ENCODE results near the gene AGBL1.

The AGBL1 gene

GRCh38 chr15:86810329-86810728 lies 730.7 kb downstream of the AGBL1 start:
- no peak for DNase-seq (ENCODE audit: low spot score)

DNA sequence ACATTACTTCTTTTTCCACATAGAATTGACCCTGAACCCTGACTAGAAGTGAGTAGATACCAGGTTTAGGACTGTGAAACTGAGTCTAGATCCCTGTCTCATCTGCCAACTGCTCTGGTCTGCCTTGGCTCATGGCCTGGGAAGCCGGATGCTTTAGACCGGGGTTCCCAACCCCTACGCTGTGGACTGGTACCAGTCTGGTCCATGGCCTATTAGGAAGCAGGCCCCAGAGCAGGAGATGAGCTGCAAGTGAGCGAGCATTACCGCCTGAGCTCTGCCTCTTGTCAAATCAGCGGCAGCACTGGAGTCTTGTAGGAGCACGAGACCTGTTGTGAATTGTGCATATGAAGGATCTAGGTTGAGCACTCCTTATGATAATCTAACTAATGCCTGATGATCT lies 734.2 kb downstream of the AGBL1 start:
- no peak for DNase-seq (ENCODE audit: low spot score)

GRCh38 chr15:86829245-86829644 lies 749.6 kb downstream of the AGBL1 start:
- DNase-seq (ENCODE audit: low spot score): no peak

DNA sequence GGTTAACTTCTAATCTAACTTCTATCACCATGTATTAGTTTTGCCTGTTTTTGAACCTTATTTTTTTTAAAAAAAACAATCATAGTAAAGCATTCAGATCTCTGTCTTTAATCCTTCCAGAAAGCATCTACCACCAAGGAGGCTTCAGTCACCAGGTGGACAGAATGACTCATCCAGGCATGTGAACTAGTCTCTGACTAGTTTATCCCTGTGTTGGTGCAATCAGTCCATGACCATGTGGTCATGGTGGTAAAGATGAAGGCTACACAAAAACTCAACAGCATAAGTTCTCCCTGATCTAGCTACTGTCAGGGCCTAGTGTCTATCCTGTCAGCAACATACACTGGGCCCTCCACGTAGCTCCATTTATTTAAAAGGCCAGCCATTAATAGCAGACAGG lies 750.6 kb downstream of the AGBL1 start:
- no peak for DNase-seq (ENCODE audit: low spot score)

DNA sequence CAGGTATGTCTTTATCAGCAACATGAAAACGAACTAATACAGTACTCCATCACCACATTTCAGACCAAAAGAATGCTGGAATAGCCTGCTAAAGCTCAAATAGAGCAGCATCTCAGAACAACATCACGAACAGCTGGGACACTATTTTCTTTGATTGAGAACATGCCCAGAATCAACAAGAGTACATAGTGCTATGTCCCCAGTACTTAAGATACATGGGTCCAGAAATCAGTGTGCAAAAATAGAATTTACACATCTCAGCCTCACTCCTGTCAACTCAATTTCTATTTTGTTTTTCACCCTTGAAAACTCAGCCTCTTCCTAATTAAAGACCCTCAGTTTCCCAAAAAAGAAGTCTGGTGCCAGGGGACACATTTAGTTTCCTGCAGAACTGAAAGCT lies 753.9 kb downstream of the AGBL1 start:
- DNase-seq (ENCODE audit: low spot score): no peak

DNA sequence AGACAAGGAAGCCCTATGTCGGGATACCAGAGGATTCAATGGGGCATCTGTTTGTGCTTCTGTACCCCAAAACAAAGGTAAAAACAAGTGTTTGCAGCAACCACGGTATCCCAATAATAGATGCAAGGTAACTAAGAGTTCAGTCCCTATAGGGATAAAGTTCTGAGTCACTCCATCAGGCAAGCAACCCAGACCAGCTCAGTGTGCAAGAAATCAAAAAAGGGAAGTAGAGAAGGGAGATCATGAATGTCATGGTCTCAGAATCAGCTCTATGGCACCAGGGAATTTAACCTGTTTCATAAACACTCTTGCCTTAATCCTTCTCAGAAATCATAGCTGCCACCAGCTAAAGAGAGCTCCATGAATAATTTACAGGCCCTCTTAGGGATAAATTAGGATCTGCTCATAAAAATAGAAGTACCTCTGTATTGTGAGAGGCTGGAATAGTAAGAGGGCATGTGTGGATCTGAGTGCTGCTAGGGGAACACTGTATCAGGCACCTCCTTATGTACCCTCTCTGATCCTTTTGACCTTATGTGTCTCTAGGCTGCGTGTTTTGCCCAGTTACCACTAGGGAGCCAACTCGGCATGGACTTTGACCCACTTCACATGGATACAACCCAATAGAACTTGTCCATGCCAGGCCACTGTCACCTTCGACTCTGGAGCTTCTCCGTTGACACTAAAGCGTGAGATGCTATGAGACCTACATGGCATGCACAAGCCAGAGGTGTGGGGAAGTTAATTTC lies 754.6 kb downstream of the AGBL1 start:
- DNase-seq (ENCODE audit: low spot score): no peak

DNA sequence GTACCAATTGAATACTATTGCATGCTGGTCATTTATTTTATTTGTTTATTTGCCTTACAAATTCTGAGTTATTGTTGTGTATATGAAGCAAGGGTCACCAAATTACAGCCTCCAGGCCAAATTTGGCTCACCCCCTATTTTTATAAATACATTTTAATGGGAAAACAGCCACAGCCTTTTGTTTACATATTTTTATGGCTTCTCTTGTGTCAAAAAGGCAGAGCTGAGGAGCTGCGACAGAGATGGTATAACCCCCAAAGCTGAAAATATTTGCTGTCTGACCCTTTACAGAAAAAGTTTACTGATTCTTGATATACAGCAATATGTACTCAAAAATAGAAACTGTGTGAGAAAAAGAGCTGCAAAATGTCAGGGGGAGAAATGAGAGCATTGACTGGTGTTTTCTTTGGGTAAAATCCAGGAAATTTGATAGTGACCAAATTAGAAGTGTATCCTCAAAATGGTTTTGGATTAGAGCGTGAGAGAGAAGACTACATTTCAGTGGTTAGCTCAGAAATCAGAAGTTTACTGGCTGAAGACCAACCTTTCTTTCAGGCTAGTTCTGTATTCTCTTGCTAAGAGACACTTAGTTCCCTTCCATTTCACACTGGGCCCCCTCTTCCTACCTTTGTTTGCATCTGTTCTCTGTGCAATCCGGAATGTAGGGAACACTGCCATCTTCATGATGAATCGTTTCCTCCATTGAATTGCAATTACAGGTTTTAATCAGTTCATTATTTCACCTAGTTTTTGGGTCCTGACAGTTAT lies 757.8 kb downstream of the AGBL1 start:
- no peak for DNase-seq (ENCODE audit: low spot score)

GRCh38 chr15:86839502-86839901 lies 759.8 kb downstream of the AGBL1 start:
- no peak for DNase-seq (ENCODE audit: low spot score)

GRCh38 chr15:86840996-86841395 lies 761.3 kb downstream of the AGBL1 start:
- DNase-seq (ENCODE audit: low spot score): no peak

DNA sequence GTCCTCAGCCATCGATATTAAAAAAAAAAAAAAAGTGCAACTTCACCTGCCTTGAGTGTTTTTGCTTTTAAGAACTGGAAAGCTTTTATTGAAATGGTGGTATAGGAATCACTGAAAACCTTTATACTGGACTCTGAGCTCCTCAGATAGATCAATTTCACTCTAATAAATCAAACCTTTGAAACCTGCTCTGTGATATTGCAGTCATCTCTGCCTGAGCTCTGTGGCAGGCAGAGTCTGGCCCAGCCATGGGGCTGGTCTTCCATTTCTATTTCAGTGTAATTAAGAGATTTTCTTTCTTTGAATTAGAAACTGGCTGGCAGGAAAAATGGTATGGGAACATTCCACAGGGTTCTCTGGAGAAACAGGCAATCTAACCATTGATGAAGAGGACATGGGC lies 762.5 kb downstream of the AGBL1 start:
- DNase-seq (ENCODE audit: low spot score): no peak

- DNase-seq (ENCODE audit: low spot score): no peak
Observed at GRCh38 chr15:86846036-86846435, 766.4 kb downstream of the AGBL1 start.

DNA sequence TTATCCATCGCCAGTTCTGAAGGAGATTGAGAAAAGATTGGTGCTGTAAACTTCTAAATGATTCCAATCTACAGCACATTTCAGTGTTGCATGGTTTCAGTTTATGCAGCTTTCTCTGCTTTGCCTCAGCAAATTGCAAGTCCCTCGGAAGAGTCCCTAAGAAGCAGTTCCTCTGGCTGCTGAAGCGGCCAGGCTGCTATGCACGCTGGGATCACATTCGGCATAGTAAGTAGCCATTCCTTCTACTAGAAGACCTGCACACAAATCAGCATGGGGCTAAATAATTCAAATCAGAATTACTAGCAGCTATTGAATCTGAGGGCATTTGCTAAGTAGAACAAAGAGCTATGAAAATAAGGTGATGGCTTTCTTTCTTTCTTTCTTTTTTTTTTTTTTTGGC lies 769.5 kb downstream of the AGBL1 start:
- DNase-seq (ENCODE audit: low spot score): no peak

GRCh38 chr15:86849558-86850285 lies 770.1 kb downstream of the AGBL1 start:
- DNase-seq (ENCODE audit: low spot score): no peak

DNA sequence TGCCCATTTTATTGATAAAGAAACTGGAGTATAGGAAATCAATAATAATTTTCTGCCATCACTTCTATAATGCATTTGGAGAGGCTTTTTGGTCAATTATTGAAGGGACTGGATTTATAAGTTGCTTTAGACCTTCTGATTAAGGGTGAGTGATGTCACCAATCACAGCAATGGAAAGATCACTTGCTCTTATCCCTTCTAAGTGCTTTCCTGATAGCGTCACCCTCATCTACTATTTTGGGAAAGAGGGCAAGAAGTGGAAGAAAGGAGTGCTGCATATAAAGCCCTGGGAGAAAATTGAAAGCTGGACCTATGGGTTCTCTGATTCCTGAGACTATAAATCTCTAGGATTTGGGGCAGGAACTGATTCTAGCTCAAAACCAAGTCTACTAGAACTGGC lies 771.3 kb downstream of the AGBL1 start:
- no peak for DNase-seq (ENCODE audit: low spot score)

DNA sequence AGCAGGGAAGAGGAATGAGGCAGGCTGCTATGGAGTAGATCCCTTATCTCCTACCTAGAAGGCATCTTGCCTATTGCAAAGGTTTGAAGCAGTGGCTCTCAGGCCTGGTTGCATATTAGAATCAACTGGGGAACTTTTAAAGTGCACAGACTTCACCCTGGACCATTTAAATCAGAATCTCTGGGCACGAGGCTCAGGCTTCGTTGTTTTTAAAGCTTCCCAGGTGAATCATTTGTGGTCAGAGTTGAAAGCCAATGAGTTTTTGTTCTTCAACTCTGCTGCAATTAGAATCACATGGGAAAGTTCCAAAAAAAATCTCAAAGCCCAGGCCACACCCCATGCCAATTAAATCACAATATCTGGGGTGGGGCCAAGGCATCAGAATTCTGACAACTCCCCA lies 773.1 kb downstream of the AGBL1 start:
- no peak for DNase-seq (ENCODE audit: low spot score)

DNA sequence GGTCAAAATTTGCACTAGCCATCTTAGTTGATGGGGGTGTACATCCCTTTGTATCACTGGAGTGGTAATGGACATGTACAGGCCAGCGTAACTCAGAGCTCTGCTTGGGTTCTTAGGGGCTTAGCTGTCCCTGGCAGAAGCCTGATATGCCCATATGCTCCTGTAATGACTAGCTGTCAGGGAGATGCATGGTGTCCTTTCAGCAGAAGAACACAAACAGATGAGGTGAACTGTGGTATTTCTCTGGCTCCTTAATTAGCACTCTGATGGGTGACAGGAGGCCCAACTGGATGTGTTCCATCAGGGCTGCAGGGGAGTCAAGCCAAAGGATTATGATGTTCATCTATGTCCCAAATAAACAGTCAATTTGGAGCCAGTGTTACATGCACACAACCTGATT lies 774.5 kb downstream of the AGBL1 start:
- no peak for DNase-seq (ENCODE audit: low spot score)

- DNase-seq (ENCODE audit: low spot score): no peak
Observed at GRCh38 chr15:86855307-86856291, 775.9 kb downstream of the AGBL1 start.

DNA sequence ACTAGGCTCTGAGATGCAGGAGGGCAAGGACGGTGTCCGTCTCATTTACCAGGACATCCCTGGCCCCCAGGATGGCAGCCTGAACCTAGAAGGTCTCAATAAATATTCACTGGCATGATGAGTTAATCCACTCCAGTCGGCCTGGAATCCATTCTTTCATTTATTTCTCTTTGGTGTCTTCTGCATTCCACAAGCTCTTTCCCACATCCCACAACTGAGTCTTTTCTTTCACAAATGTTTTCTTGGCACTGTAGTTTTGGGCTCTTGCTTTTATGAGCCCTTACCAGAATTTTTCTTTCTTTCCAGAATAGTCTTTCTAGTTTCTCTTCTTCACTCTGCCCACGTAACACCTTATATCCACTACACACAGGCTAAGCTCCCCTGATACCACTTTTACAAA lies 778.0 kb downstream of the AGBL1 start:
- DNase-seq (ENCODE audit: low spot score): no peak

- no peak for DNase-seq (ENCODE audit: low spot score)
Observed at GRCh38 chr15:86863226-86863915, 783.7 kb downstream of the AGBL1 start.

GRCh38 chr15:86865920-86866319 lies 786.2 kb downstream of the AGBL1 start:
- no peak for DNase-seq (ENCODE audit: low spot score)

DNA sequence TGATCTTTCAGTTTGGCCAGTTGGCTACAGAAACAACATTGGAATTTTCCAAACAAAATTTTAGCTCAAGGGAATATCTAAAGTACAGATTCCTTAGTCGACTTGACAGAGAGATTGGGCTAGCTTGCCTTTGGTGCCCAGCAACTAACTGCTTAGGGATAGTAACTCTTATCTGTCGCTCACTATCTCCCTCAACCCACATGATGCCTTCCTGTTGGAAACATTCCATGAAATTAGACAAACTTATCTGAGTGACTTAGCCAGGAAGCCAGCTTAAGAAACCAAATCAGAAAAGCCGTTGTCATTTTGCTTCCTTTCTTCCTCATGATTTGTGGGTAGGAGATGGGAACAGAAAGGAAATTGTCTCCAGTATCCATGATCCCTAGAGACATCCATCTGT lies 791.2 kb downstream of the AGBL1 start:
- no peak for DNase-seq (ENCODE audit: low spot score)
